HFF-Myc (cell line): ENCODE measurements around the gene PIK3R5.

Experiments used
- DNase-seq: peaks from one replicate; pipeline ENCODE4 v3.0.0-alpha.2; 2011; ENCODE audit warnings: low read depth; ENCODE audit errors: extremely low read depth
- H3K4me3 ChIP-seq: replicated peaks from 2 replicates; pipeline ENCODE4 v1.5.1; 2011; ENCODE audit warnings: low read depth, mild to moderate bottlenecking, control low read depth, low read length
- TF ChIP-seq, protein P1 (sequence below): IDR thresholded peaks from 2 replicates; pipeline ENCODE4 v1.5.1; 2012; ENCODE audit warnings: mild to moderate bottlenecking, low read depth, low read length, control low read depth; ENCODE audit errors: missing control alignments

Gene PIK3R5

DNA sequence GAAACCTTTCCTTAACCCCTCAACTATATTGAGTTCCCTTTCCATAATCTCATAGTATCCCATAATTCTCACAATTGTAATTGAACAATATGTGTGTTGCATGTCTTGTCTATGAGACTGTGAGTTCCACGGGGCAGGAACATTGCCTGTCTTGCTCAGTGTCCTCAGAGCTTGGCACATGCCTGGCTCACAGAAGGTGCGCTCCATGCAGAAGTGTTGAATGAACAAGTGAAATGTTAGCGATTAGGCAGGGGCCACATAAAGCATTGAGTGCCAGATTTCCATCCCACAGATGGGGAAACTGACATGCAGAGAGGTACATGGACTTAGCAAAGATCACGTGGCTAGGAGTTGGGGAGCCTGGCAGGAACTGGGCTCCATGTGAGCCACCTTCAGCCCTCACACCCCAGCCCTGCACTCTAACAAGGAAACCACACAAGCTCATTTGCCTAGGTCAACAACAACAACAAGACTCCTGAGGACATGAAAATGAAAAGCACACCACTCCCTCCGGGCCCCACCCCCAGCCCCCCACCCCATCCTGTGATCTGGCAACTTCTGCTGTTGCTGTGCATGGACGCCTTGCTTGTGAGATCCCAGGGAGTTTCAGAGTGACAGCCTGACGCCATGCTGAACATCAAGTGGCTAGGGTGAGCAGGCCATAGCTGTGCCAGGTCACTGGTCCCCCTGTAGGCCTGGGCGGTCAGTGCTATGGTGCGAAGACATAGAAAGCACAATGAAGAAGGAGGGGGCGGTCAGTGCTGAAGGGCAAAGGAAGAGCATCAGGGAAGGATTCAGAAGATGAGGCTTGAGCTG lies 5.0 kb downstream of the PIK3R5 start:
- TF ChIP-seq, protein P1, sequence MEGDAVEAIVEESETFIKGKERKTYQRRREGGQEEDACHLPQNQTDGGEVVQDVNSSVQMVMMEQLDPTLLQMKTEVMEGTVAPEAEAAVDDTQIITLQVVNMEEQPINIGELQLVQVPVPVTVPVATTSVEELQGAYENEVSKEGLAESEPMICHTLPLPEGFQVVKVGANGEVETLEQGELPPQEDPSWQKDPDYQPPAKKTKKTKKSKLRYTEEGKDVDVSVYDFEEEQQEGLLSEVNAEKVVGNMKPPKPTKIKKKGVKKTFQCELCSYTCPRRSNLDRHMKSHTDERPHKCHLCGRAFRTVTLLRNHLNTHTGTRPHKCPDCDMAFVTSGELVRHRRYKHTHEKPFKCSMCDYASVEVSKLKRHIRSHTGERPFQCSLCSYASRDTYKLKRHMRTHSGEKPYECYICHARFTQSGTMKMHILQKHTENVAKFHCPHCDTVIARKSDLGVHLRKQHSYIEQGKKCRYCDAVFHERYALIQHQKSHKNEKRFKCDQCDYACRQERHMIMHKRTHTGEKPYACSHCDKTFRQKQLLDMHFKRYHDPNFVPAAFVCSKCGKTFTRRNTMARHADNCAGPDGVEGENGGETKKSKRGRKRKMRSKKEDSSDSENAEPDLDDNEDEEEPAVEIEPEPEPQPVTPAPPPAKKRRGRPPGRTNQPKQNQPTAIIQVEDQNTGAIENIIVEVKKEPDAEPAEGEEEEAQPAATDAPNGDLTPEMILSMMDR: no peak
- DNase-seq: no peak
- no peak overlapping the region for H3K4me3 ChIP-seq

DNA sequence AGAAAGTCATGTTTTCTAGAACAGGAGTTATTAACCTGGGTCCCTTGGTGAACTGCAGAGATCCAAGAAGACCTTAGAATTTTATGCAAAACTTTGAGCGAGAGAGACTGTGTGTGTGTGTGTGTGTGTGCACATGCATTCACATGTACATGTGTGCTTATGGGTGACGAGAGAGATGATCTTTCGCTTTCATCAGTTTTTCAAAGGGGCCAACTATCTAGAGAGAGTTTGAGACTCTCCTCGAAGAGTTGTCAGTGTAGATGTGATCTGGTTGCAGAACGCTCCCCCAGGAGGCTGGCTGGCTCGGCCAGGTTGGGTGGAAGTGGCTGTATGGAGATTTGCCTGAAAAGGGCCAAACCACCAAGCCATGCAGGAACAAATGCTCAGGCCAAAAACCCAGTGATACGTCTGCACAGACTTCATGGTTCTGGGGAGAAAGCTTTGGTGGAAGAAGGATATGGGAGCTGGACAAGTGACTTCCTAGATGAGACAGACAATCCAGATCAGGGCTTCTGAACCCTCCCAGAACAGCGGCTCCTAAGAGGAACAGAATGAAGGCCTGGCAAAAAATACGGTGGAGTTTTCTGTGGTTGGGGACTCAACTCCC lies 6.1 kb downstream of the PIK3R5 start:
- TF ChIP-seq, protein P1: no peak
- no peak for DNase-seq
- H3K4me3 ChIP-seq: no peak overlapping the region

DNA sequence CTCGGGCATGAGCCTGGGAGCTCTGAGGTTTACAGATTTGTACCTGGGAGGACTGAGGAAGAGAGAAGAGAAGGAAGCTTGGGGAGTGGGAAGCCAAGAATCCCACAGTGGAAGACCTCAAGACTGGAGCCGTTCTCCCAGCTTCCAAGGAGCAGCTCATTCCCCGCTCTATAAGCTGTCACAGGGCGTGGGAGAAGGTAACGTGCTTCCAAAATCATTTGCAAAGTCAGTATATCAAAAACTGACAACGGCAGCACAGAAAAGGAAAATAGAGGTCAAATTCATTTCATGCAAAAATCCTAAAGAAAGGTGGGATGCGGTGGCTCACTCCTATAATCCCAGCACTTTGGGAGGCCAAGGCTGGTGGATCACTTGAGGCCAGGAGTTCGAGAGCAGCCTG lies 7.8 kb downstream of the PIK3R5 start:
- no peak overlapping the region for H3K4me3 ChIP-seq
- no peak for DNase-seq
- TF ChIP-seq, protein P1: no peak

DNA sequence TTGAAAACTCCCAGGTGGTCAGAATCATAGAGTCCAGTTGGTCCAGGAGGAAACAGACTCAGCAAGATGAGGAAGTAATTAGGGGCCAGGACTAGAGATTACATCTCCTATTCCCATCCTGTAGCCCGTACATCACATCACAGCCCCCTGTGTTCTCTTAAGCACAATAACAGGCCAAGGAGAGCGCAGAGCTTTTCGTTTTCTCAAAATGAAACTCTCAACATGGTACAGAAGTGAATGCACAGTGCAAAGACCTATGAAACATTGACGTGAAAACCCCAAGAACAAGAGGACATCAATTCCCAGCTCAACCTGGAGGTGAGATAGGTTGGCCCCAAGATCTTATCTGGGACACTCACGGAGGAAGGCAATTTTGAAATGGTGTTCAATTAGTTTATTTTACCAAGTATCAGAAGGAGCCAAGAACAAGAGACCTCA lies 9.0 kb downstream of the PIK3R5 start:
- H3K4me3 ChIP-seq: no peak overlapping the region
- DNase-seq: no peak
- TF ChIP-seq, protein P1: no peak

DNA sequence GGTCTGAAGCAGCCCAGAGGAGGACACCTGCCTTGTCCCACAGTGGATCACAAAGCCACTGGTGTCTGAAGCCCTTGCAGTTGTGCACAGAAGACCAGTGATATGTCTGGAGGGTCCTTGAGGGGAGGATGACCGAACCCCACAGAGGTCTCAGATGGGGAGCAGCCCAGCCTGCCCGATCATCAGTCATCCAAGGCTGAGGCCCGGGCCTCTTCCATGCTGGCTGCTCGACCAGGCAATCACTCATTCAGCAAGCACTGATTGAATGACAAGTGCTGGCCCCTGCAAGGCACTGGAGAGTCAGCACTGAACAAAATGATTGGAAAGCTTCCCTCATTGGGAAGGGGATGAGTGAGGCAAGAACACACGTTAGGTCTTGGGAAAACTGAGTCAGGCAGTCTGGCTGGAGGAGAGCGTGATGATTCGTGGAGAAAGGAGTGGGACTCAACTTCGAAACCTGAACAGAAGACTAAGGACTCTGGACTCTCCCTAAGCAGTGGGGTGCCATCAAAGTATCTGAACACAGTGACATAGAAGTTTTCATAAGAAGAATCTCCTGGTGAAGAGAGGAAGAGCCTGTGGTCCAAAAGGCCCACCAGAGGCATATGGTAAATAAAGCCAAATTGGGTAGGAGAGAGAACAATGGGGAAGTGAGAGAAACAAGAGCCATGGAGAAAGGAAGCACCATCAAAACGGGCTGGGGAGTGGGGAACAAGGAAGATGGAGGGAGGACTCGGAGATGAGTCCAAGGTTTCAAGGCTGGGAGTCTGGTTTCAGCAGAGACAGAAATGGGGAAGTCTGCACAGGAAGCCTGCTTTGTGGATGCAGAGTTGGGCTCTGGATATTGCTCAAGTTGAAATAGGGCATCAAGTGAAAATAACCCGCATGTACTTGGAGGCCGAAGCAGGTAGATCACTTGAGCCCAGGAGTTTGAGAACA lies 10.2 kb downstream of the PIK3R5 start:
- no peak overlapping the region for H3K4me3 ChIP-seq
- TF ChIP-seq, protein P1: no peak
- no peak for DNase-seq

DNA sequence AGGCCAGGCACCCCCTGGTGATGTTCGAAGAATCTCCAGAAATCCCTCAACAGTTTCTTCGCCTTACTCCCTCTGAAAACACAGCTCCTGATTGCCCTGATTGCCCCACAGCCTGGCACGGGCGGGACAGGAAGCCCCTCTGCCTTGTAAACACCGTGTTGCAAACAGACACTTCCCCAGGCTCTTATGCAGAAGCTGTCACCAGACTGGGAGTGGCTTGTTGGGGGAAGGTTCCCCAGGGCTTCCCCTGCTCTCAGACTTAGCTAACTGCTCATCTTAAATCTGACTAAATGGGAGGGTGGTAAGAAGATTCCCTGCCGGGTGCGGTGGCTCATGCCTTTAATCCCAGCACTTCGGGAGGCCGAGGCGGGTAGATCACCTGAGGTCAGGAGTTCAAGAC lies 11.2 kb downstream of the PIK3R5 start:
- TF ChIP-seq, protein P1: no peak
- DNase-seq: no peak
- H3K4me3 ChIP-seq: no peak overlapping the region
